GM21737 (cell line): ENCODE results near the gene RNF121.

ENCODE experiments used
- ATAC-seq: cut with Tn5 transposase; IDR thresholded peaks from one replicate; pipeline ENCODE4 v1.9.1; 2021; ENCODE audit warnings: mild to moderate bottlenecking, moderate library complexity; ENCODE audit not compliant: unreplicated experiment

RNF121 gene

DNA sequence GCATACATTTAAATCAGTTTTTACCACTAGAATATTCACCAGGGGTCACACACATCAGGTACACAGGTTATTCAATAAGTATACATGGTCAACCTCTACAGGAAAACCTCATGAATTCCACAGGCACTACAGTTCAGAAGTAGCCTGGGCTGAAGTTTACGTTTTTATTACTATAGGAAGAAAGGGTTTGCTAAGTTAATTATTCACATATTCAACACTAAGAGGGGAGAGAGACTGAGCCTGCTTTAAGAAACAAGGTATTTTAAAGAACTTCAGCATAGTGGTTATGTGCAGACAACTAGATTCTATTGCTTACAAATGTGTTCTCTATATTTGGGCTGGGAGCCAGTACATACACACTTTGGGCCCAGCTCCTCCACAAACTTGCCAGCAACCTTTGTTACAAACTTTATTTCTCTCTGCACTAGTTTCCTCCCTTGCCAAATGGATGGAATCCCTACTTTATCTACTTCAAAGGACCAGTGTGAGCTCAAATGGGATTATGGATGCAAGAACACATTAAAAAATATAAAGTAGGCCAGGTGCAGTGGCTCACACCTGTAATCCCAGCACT lies 101.7 kb downstream of the RNF121 start:
- ATAC-seq: no peak

- no peak for ATAC-seq
Measured at GRCh38 chr11:72036687-72037086, 107.8 kb downstream of the RNF121 start.

GRCh38 chr11:72037554-72038311 lies 108.9 kb downstream of the RNF121 start:
- no peak for ATAC-seq

DNA sequence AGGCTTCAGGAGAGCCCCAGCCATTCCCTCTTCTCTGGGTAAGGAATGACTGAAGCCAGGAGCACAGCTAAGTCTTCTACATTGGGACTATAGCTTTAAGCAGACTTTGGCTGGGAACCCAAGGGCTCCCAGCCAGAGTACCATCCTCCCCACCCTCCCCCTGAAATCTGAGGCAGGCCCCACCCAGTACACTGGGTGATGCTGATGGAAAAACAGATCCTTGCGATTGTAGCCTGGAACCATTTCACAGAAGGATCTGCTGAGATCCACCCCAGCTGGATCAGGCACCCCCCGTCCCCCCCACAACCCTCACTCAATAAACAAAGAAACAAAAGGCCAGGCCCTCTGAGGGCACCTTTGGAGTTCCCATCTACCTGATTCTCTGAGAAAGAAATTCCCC lies 109.6 kb downstream of the RNF121 start:
- no peak for ATAC-seq

DNA sequence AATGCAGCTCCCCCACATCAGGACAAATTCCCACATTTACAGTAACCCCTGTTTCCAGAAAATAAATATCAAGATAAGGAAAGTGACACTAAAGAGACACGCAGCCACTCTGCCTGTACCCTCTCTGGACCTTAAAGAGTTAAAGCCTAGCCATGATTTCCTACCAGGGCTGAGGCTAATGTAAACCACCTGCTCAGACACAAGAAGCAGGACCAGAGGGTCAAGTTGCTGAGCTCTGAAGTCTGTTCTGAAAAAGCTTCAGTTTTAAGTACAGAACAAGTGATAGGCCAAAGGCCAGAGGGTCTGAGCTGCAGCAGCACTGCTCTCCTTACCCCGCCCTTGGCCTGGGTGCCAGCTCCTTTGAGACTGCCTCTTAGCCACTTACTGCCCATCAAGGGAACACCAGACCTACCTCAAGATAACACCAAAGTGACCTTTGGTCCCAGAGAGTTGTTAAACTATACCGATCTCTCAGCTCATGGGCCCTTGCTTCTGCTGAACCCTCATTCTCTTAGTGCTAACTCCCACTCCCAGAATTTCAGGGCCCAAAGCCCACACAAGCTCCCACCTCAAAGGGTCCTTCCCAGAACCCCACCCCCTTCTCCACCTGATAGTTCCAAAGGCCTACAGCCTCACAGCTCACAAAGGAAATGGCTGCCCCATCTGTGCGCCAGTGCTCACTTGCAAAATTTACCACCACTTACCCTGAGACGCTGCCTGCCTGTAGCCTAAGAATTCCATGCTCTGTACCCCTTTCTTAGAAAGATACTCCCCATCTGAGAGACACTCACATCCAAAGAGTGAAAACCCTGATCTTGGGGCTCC lies 110.4 kb downstream of the RNF121 start:
- no peak for ATAC-seq

GRCh38 chr11:72039856-72040401 lies 111.1 kb downstream of the RNF121 start:
- ATAC-seq: no peak

DNA sequence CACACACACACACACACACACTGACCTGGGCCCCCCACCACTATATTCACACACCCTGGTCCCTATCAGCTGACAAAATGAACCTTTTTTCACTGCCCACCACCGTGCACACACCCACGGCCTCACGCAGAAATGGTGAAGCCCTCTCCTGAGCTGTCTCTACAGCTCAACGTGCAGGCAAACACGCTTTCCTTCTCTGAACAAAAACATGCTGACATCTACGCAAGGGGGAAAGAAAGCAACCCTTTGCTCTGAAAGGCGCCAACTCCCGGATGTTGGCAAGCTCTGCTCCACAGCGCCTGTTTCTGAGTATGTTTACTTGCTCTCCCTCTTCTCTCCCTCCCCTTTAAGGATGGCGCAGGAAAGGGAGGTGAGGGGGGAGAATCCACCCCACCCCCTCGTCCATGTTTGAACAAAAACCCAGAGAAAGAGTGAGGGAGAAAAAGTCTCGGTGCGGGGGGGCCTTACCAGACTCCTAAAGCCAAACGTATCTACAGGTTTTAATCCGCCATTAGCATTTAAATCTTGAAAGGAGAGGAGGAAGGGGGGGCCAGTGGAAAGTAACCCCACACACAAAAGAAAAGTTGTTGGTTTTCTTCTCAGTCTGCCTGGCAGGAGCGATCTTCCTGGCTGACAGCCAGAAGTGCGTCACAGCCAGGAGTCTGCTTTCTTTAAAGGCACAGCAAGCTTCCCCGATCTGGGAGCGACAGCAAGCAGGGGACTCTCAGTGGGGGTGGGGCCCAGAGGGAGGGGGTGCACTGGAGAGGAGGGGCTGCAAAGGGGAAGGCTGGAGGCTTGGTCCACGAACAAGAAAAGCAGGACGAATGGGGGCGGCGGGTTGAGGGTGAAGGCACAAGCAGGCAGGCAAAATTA lies 111.9 kb downstream of the RNF121 start:
- ATAC-seq: peak; percentile 38

DNA sequence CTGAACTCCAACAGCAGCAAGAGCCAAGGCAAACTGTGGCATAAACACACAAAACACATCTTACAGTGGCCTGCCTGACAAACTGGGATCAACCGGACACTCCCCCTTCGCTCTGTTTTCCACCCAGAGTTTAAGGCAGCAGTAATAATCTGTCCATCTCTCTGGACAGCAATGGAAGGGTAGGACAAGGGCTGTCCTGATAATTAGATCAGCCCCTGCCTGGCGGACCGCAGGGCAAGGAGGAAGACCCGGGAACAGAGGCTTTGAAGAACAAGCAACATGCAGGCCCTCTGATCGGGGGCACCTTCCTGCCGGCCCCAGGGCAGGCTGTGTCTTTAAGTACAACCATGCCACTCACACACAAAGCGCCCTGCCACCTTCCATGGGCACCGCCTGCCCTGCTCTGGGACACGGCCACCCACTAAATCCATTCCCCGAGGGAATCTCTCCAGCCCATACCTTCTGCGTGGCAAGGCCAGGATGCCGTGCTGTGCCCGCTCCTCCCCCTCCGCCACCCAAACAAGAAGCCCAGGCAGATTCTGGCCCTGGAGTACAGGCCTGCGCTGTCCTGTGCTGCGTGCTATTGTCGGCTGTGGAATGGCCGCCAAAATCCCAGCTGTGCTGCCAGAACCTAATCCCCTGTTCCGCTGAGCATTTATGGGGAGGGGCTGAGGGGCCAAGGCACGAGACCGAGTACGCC lies 112.7 kb downstream of the RNF121 start:
- ATAC-seq: no peak

GRCh38 chr11:72042064-72042745 lies 113.4 kb downstream of the RNF121 start:
- no peak for ATAC-seq

GRCh38 chr11:72045849-72046248 lies 117.0 kb downstream of the RNF121 start:
- ATAC-seq: no peak
